Fibroblast of skin of right quadriceps (primary cell): ENCODE data around the gene ASB12.
"Not testable (repeated sequence)": the region's sequence is repeated elsewhere in the genome, so short reads cannot be mapped to it uniquely, and the experiment has no call there.

Experiments
- DNase-seq: peaks from one replicate; pipeline ENCODE4 v3.0.0-alpha.2; 2013

Gene ASB12, protein sequence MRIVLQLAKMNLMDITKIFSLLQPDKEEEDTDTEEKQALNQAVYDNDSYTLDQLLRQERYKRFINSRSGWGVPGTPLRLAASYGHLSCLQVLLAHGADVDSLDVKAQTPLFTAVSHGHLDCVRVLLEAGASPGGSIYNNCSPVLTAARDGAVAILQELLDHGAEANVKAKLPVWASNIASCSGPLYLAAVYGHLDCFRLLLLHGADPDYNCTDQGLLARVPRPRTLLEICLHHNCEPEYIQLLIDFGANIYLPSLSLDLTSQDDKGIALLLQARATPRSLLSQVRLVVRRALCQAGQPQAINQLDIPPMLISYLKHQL

DNA sequence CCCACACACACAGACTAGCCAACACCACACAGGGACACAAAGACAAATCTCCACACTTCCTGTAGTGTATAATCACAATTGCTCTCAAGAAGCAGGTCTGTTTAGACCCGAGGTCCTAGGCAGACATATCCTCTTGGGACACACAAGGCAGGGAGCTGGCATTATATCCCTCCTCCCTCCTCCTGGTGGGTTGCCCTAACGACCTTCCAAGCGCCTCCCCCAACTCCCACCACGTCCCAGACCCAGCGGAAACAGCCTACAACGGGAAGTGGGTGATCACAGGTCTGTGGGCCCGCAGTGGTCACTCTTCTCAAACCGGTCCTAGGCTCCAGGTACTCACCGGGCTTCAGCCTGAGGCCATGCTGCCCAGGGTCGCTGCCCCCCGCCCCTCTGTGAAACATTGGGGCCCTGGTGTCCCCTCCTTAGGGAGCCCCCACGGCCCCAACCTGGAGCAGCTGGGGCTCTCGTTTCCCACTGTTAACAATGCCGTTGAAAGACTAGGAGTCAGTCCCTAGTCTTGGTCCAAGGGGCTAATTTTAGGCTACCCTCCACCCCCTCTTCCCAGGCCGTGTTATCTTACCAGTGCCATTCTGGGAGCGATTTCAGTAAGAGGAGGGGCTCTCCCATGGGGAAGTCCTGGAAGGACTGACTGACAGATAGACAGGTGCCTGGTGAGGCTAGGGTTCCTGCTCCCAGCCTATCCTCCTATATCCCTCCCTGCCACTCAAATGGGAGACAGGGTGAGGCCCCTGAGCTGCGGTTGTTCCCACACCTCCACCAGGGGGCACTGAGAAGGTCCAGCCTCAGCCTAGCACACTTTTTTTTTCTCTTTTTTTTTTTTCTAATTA, at the start of gene ASB12:
TSS of gene ASB12 (minus strand) at position 485 of the 848 bp plus-strand sequence. CDS start 4,957 bp downstream, outside the sequence.
- DNase-seq = no peak

DNA sequence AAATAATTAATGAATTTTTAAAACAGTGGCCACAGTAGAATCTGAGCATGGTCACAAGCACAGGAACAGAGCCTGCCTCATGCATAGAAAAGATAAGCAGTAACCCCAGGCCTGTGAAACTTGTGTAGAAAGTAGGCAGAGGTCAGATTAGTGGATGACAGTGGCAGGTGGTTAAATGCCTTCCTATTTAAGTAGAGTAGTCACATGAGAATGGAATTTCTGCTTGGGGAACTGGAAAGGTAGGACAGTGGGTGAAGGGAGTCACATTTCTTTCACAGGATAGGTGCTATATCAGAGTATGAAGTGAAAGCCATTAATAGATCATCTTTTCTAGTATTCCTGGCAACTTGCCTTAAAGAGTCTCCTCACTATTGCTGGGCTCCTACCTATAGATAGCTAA, 34.9 kb upstream of the ASB12 start:
- no peak for DNase-seq

DNA sequence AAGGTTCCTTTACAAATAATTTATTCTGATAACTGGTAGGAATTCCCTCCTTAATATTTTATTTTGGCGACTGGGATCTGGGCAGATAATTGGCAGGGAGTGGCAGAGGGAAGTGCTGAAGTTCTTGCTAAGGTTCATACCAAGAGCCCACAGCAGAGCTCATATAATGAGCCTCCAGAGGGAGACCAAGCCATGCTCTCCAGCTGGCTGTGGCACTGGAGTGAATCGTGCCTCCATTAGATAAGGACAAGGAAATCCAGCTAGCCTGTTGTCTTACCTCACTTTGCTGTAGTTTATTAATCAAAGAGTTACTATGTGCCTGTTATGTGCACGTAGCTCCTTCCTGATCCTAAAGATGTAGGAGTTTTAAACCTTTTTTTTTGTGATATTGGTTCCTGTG, 1.3 kb downstream of the ASB12 start:
- DNase-seq = no peak

DNA sequence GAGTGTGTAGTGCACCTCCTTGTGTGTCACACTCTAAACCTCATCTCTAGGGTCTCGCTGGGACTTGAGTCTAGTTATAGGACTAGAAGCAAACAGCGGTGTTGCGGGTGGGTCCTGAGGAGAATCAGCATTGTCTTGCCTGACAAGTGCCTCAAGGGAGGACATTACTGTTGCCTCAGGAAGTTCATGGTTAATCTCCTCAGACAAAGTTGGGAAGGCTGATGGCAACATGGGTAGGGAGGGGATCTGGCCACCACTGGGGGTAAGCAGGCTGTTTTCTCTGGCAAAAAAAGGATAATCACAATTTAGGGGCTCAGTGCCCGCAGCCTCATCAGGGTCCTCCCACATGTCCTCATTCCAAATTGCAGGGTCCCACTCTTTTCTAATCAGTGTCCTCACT, 12.4 kb downstream of the ASB12 start:
- no peak for DNase-seq

DNA sequence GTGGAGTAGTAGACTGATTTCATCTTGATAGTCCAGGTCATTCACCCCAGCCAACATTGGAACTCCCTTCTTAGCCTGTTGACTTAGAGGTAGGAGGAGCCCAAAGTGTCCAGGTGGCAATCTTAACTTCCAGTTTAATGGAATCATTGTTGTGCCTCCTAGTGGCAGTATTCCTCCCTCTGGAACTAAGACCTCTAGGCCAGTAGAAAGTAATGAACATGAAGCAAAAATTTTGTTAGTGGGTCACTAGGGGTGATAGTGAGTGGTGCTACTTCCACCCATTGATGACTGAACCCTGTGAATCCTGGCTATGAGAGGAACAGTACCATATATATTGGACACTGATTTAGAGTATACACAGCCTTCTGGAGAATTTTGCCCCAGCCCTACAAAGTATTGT, 16.4 kb downstream of the ASB12 start:
- not testable (repeated sequence) for DNase-seq

DNA sequence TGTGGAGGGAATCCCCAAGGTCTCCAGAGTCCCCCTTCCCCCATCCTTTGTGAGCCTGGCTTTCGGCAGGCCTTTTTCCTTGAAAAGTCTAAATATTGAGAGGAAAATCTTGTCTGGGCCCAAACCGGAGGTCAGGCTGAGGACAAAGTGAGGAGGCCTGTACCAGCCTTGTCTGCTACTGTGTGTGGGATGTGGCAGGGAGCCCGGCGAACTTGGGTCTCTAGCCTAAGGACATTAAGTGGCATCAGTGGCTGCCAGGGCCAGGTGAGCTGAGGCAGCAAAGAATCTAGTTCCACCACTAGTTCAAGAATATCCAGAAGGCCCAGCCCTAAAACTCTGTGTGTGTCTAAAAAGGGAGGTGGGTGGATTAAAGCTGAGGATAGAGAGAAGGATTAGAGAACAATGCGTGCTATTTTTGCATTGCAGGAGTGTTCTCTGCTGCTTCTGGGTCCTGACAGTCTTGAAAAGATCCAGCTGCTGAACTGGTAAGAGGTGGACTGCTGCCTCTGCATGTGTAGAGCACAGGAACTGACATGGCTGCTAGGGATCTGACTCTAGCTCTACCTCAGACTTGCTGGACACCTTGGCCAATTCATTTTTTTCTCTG, 23.7 kb downstream of the ASB12 start:
- no peak for DNase-seq

DNA sequence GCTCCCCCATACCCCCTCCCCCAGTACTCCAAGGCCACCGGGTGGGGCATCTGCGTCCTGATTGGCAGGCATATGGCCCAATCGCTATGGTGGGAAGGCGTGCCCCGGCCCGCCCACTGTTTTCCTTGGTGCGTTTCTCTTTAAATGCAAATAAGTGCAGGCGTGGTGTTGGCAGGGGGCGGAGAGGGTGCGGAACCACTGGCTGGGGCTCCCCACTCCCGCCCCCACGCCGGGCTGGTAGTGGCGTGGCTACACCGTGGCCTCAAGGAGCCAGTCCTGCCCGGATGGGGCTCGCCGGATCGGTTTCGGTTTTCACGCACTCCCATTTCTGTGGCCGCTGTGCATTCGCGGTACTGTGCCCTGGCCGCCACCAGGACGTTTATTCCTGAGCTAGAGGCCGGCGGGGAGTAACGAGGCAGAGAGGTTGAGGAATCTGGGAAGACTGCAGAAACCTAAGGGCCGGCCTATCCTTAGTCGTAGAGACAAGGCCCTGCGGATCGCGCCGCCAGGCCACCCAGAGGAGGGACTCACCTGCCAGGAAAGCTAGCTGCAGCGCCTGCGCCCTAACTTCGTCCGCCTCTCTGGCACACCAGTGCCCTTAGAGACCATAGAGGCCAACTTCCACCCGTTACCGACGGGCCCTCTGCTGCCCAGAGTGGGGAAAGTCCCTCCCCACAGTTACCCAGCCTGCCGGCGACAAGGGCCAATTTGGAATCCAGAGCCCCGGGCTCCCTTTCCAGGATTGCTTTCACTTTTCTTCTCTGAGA, 24.5 kb downstream of the ASB12 start:
- peak; percentile 92 for DNase-seq

DNA sequence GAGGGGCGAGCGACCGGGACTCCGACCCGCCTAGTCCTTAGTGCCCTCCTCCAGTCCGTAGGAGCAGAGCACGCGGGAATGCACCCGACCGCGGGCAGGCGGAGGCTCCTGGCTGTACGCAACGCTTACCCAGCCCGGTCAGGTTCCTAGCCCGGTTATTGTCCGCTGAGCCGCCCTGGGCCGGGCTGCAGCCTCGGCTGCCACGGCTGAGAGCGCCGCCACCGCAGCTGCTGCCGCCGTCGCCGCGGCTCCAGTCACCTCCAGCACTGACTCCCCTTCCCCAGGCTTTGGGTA, 25.0 kb downstream of the ASB12 start, which contains the start of gene AMER1:
TSS of gene AMER1 (minus strand) at position 268 of the 294 bp plus-strand sequence. CDS start 12,422 bp downstream, outside the sequence.
- no peak for DNase-seq

DNA sequence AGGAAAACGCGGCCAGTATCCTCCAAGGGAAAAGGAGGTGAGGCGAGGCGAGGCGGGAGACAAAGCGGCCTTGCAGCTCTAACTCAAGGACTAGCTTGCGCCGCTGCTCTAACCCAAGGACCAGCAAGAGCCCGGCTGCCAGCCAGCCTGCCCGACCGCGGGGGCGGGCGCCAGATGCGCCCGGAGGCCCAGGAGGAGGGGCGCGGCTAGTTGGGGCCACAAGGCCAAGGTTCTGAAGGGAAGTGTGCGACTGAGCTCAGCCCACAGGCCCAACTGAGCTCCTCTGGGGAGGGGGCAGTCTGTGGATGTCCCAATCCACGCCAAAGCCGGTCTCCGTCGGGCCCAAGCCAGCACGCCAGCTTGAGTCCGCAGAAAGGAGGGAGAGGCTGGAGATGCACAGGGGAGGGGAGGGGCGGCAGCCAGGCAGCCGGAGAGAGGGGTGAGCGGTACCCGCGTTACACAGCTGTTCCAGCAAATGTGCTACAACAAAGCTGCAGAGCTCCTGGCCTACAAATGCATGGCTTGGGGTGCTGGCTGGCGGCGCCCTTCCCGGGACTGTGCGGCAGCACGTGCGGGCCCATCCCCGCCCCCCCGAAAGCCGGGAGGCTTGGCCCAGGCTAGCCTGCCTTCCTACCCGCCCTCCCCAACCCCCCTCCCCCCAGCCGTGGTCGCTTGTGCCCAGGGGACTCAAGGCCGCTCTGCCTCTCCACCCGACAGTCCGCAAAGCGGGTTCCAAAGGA, 25.5 kb downstream of the ASB12 start:
- DNase-seq = peak; percentile 17

DNA sequence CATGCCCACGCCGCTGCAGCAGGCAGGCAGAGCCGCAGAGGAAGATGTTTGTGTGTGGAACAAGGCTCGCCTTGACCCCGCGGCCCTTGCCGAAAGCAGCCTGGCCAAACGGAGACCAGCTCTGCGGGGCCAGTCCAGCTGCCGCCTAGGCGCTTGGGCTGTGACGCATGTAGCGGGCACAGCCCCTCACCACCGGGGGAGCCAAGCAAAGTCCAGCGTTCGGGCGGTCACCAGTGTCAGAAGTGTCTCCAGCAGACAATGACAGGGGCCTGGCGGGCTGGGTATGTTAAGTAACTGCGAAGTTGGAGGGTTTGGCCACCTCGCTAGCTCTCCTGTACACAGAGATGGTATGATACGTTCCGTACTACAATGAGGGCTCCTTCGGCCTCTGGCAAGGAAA, 26.2 kb downstream of the ASB12 start:
- DNase-seq = no peak

DNA sequence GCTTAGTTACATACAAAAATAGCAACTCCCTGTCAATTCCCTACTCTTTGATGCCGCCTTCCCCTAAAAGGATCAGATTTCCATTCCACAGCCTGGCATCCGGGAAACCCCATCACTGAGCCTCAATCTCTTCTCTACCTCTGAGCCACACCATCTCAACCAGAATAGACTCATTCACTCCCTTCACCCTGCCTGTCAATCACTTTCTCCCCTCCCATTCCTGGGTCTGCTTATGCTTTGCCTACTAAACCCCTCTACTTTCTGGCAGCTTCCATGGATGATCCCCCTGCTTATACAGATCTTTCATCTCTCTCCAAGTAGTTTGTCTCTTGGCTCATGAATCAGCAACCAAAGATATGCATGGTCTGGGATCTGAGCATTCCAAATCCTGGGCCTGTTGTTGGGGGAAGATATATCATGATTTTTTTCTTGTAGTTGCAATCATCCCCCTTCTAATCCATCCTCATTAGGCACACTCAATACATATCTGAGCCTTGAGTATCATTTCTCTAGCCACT, 27.5 kb downstream of the ASB12 start:
- DNase-seq = peak; percentile 58

DNA sequence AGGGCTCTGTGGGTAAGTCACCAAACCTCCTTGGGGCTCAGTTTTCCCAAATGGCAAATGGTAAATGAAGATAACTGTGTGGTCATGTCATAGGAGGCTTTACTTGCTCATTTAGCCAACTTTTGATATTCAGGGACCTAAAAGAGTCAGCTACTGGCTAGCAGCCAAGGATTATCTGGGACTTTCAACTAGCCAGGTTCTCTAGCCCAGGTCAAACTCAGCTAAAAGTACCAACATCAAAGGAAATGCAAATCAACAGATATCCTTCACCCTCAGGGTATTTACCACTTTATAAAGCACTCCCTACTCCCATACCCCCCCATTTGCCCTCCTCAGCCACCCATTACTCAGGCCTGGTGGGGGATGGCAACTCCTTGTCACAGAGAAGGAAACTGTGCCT, 32.4 kb downstream of the ASB12 start:
- no peak for DNase-seq

DNA sequence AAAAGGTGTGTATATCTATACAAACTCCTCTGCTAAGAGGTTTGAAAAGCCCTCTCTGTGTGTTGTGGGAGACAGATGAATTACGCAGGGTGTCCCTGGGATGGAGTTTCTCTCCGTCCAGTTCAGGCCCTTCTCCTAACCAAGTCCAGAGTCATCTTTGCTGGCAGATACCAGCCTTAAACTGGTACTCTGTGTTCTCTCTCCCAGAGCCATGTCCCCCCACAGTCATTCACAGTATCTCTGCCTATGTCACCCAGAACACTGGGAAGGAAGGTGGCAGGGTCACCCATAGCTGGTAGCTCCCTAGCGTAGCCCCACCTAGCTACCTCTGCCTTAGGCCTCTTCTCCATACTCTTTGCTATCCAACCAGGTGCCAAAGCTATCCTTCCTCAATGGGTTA, 33.8 kb downstream of the ASB12 start:
- no peak for DNase-seq

DNA sequence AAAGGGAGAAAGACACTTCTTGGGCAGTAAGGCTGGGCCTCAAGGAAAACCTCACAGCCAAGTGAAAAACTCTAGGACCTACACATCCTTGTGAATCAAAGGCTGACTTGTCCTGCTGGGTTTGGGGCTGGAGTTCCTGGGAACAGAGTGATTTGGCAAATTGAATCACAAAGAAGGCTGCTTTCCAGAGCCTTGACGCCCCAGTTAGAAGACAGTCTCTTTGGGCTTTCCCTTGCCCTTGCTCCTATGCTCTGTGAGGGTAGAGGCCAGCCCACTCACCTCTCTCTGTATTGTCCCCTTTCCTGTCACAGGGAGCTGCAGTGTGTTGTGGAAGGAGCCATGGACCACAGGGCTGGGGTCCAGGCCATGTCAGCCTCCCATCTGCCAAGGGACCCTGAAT, 34.5 kb downstream of the ASB12 start:
- no peak for DNase-seq

DNA sequence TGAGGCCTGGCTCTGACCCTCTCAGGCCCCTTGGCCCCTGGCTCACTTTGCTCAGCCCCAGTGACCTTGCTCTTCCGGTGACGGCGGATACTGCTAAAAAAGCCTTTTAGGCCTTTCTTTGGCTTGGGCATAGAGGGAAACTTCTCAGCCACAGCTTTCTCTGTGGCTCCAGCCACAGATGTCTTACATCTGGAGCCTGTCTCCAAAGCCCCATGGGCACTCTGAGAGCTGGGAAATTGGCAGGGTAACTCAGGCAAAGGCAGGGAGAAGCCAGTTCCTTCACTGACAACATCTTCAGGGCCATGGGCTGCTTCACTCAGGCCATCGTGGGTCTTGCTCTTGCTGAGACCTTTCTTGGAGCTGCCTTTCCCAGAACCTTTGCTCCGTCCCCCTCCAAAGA, 37.7 kb downstream of the ASB12 start:
- DNase-seq = no peak

DNA sequence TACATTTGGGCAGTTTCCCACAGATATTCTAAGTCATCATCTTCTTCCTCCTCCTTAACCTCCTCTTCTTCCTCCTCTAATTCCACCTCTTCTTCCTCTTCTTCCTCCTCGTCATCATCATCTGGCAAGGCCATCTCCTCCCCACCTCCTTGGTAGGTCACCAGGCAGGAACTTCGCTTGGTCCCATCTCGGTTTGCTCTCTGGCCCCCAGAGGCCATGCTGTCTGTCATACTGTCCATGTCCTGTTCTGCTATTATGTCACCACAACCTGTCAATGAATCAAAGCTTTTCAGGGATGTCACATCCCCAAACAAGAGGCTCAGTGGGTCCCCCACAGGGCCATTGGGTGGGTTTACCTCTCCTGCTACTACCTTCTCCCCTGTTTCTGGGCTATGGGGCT, 38.4 kb downstream of the ASB12 start:
- DNase-seq = no peak

DNA sequence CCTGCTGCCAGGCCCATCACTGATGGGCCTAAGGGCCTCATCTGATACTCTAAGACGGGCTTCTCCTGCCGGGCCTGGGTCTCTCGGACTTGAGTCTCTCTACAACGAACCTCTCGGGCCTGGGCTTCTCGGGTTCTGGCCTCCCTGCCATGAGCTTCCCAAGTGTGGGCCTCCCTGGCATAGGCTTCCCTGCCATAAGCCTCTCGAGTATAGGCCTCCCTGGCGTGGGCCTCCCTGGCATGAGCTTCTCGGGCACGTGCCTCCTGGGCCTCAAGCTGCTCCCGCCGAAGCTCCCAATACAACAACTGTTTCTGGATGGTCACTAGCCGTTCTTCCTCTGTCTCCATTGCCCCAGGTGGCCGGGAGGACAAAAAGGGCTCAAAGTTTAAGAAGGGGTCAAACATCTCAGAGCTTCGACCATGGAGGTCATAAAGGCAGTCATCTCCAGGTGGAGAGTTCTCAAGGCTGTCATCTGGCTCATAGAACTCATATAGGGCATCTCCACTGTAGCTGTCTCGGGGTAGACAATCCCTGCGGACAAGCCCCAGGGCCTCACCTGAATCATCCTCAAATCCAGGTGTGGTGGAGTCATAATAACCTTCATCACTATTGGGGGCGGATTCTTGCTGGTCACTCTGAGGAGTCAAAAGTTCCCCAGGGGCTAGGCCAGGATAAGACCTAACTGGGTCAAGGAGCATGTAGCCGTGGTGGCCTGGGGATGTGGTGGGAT, 39.0 kb downstream of the ASB12 start:
- no peak for DNase-seq

DNA sequence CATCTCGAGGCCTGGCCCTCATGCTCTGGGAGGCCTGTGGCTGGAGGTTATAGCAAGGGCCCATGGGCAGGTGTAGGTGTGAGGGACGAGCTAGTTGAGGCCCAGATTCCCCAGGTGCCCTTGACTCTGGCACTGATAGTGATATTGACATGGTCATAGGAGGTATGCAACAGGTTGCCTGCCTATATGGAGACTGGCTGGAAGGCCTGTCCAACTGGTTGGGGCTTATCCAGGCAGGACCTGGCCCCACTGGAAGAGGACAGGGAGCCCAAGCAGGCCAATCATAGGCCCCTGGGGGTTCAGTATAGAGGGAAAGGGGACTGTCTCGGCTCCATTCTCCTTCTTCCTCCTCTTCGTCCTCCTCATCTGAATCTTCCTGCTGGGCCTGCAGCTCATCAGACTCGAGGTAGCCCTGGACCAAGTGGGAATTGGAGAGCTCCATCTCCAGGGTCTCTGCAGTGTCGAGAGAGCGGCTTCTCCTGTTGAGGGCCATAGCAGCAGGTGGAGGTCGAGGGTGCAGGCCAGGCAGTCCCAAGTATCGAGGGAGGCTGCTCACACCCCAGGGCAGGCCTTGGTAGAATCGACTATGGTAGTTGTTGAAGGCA, 40.2 kb downstream of the ASB12 start:
- DNase-seq = no peak

DNA sequence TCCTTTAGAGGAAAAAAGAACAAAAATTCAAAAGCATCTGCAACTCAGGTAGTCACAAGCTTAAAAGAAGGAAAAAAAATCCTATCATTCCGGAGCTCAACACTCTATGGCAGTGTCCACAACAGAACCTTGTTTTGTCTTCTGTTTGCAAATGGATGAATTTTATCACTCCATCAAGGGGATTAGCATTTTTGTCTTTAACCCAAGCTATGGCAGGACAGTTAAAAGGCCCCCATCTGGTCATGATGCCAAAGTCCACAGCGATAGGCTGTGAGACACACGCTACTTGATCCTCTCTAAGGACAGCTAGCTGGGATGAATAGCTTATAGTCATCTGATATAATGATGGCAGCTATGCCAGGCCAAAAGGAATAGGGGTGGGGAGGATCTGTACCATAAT, 41.5 kb downstream of the ASB12 start:
- no peak for DNase-seq

DNA sequence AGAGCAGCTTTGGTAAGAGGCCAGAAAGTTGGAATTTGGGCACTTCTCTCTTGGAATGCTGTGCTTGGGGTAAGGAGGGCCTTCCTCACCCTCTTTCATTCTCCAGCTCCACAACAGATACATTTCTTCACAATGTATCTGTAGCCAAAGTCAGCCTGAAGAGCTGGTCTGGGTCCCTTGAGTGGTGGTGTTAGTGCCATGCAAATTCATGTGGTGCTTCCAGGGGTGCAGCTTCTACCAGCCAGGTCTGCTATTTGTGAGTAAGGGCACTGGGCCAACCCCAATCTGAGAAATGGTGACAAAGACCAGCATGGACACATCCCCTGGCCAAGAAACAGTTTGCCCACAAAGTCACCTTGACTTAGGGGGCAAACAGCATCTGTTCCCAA, 42.7 kb downstream of the ASB12 start:
- no peak for DNase-seq
